Activated CD4-positive, alpha-beta T cell treated with anti-CD3 and anti-CD28 coated beads for 36 hours (primary cell): ENCODE measurements around the gene TGFBI. TPM values are rescaled to one million over a fixed set of nuclear protein-coding genes. Genes with fewer than 3 reads are reported as not detected.

Experiments
- ATAC-seq: fragments of 200-7000 bp; cut with Tn5 transposase; one replicate; pipeline ENCODE4 v1.10.0; 2021; ENCODE audit warnings: mild to moderate bottlenecking, moderate library complexity
- CTCF ChIA-PET: fragments of 350-600 bp; sonication (Branson Sonifier 250); formaldehyde crosslinking; loops from one replicate; lab custom pipeline; 2021; ENCODE audit warnings: antibody characterized with exemption; lab: Charles Lee
- POLR2A ChIA-PET: fragments of 350-600 bp; sonication (Branson Sonifier 250); formaldehyde crosslinking; loops from one replicate; lab custom pipeline; 2021; ENCODE audit warnings: antibody characterized with exemption, inconsistent platforms; lab: Charles Lee
- DNase-seq: peaks from one replicate; pipeline ENCODE4 v3.0.0-alpha.2; 2020
- H3K27ac Mint-ChIP-seq: one replicate; pipeline ENCODE4 v1.8.0; 2021; ENCODE audit warnings: mixed read lengths
- H3K27me3 Mint-ChIP-seq: one replicate; pipeline ENCODE4 v1.8.0; 2021; ENCODE audit warnings: mixed read lengths
- H3K36me3 Mint-ChIP-seq: one replicate; pipeline ENCODE4 v1.8.0; 2021; ENCODE audit warnings: low read depth, mixed read lengths
- H3K4me1 Mint-ChIP-seq: one replicate; pipeline ENCODE4 v1.8.0; 2021; ENCODE audit warnings: mixed read lengths
- H3K4me3 Mint-ChIP-seq: one replicate; pipeline ENCODE4 v1.8.0; 2021; ENCODE audit warnings: mild to moderate bottlenecking, moderate library complexity, mixed read lengths
- H3K9me3 Mint-ChIP-seq: one replicate; pipeline ENCODE4 v1.8.0; 2021; ENCODE audit warnings: low read depth, mixed read lengths
- intact Hi-C, 2 experiments: fragments of 100-400 bp; cut with DNase I in 1 of 2; cut with micrococcal nuclease in 1 of 2; formaldehyde crosslinking; loops; one replicate each; pipeline versions ENCODE4 v1.14.2 to v1.15.1; 2022 to 2024; cut with DNase I, micrococcal nuclease
- total RNA-seq, 2 experiments: library from RNA; stranded (reverse); gene quantifications; one replicate each; pipeline ENCODE4 v1.2.3, GENCODE V29; 2021

TGFBI gene
- total RNA-seq, 2 experiments from 2014 or later = not detected

DNA sequence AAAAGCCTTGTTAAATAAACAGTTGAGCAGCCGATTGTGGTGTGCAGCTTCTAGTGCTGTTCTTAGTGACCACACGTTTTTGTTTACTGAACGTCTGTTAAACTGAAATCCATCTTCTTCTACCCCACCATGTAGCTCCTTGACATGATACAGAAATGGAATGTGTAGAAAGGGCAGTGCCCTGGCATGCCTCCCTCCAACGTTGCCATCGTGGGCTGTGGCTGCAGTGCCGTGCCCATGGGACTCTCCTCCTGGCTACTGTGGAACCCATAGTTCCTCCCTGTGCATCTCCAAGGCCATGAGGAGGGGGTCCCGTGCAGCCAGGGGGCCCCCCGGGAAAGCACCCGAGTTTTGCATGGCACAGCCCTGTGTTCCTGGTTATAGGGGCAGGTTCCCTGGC, 23.3 kb upstream of the TGFBI start:
- ChIA-PET CTCF (interaction anchor here (0.5 kb wide), 1 partner anchor 79 kb away, joined by 3 read pairs; no protein-coding TSS in a partner anchor), POLR2A (no interaction called here)
- no peaks in the 10 kb centered on the region for H3K9me3 Mint-ChIP-seq
- DNase-seq (no peak), ATAC-seq (no peak)
- H3K27ac Mint-ChIP-seq = no peak overlapping the region
- no peak overlapping the region for H3K4me3 Mint-ChIP-seq
- intact Hi-C loops = no loop called here
- H3K4me1 Mint-ChIP-seq = no peaks in the 10 kb centered on the region
- no peaks in the 10 kb centered on the region for H3K36me3 Mint-ChIP-seq
- H3K27me3 Mint-ChIP-seq = peaks cover 4% of the 10 kb centered on the region

DNA sequence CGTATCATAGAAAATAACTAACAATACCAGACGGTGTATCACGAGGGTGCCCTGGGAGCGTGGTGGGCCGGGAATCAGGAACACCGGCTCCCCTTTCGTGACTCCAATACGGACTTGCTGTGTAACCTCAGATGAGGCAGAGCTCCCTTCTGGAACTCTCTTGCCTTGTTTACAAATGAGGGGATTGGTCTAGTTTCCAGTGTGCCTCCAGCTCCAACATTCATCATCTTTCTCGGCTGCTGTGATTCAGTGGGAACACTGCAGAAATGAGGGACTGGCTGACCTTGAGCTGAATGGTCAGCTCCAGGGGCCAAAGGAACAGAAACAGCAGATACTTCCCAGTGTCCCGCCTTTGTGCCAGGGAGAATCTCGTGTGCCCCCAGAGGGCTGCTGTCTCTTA, 22.6 kb upstream of the TGFBI start:
- Mint-ChIP-seq H3K9me3 (no peaks in the 10 kb centered on the region), H3K27me3 (peaks cover 8% of the 10 kb centered on the region), H3K27ac (no peak overlapping the region), H3K4me1 (no peaks in the 10 kb centered on the region), H3K36me3 (no peaks in the 10 kb centered on the region), H3K4me3 (no peak overlapping the region)
- POLR2A ChIA-PET = no interaction called here
- no peak for ATAC-seq
- intact Hi-C loops = no loop called here
- no peak for DNase-seq
- CTCF ChIA-PET = interaction anchor here (0.5 kb wide), 1 partner anchor 78 kb away, joined by 3 read pairs; no protein-coding TSS in a partner anchor

DNA sequence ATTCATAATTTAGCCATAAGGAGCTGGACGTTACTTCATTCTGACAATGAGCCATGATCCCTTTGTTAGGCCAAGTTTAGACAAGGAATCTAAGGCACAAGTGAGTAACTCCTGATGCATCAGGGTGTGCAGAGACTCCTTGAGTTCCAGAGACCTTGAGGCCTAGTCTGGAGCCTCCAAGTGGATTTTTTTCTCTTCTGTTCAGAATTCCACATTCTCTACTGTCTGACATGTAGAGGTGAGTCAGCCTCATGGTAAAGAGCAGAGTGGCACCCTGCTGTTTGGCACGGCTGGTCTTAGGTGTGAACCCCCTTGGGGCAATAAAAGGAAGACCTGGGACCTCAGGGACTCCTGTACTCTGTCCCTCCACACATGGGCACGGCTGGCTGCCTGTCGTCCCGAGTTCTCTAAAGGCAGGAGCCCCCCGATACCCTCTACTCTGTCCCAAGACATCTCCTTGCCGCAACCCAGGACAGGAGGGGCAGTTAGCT, 22.0 kb upstream of the TGFBI start:
- POLR2A ChIA-PET = no interaction called here
- no peaks in the 10 kb centered on the region for H3K36me3 Mint-ChIP-seq
- DNase-seq (no peak), ATAC-seq (no peak)
- H3K27ac Mint-ChIP-seq = no peak overlapping the region
- CTCF ChIA-PET = no interaction called here
- no peaks in the 10 kb centered on the region for H3K9me3 Mint-ChIP-seq
- H3K4me1 Mint-ChIP-seq = no peaks in the 10 kb centered on the region
- intact Hi-C loops = no loop called here
- peaks cover 10% of the 10 kb centered on the region for H3K27me3 Mint-ChIP-seq
- H3K4me3 Mint-ChIP-seq = no peak overlapping the region

DNA sequence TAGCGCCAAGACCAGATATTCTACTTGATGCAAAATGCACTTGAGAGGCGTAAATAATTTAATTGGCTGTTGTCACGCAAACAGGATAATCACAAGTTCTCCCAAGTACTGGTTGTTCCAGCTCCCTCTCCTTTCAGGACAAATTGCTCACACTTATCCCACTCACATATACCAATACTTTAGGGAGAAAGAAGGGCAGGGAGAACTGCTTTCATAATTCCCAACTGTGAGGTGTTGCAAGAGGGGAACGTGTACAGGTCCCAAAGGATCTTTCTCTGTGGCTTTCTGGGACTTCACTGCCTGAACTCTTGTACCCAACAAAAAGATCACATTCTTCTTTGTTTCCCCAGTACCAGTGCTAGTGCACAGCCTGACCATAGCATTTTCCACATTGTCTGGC, 21.5 kb upstream of the TGFBI start:
- Mint-ChIP-seq H3K27me3 (peaks cover 13% of the 10 kb centered on the region), H3K27ac (no peak overlapping the region), H3K4me1 (no peaks in the 10 kb centered on the region), H3K4me3 (no peak overlapping the region), H3K9me3 (no peaks in the 10 kb centered on the region), H3K36me3 (no peaks in the 10 kb centered on the region)
- ChIA-PET CTCF (no interaction called here), POLR2A (no interaction called here)
- DNase-seq (no peak), ATAC-seq (no peak)
- intact Hi-C loops = no loop called here

DNA sequence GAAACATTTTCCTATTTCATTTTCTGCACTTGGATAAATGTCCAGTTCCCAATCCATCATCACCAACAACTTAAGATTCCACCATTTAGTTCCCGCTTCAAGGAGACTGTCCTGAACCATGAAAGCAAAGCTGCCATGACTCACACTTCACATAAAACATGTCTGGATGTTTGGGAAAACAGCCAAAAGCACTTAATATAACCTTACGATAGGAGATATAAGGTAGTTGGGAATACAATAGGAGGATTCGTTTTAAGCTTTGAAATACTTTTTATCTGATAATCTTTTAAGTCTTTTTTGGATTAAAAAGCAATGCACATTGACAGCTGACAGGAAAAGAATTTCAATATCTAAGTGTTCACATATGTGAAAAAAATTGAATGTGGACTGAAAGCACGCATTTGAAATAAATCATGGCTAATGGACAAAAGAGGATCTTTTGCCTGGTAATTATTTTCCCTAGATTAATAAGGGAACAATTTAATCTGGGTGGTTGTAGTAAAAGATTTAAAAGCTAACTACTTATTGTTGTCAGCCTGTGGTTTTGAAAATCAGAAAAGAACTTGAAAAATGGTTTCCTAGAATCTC, 17.3 kb upstream of the TGFBI start:
- Mint-ChIP-seq H3K27me3 (peaks cover 28% of the 10 kb centered on the region), H3K27ac (no peak overlapping the region), H3K36me3 (no peaks in the 10 kb centered on the region), H3K4me3 (no peak overlapping the region), H3K9me3 (no peaks in the 10 kb centered on the region), H3K4me1 (no peaks in the 10 kb centered on the region)
- no peak for ATAC-seq
- POLR2A ChIA-PET = interaction anchor here (0.9 kb wide), 1 partner anchor 18 kb away, joined by 3 read pairs; no protein-coding TSS in a partner anchor
- intact Hi-C loops = no loop called here
- CTCF ChIA-PET = interaction anchor here (1.4 kb wide), 1 partner anchor 17 kb away, joined by 3 read pairs; no protein-coding TSS in a partner anchor
- no peak for DNase-seq

DNA sequence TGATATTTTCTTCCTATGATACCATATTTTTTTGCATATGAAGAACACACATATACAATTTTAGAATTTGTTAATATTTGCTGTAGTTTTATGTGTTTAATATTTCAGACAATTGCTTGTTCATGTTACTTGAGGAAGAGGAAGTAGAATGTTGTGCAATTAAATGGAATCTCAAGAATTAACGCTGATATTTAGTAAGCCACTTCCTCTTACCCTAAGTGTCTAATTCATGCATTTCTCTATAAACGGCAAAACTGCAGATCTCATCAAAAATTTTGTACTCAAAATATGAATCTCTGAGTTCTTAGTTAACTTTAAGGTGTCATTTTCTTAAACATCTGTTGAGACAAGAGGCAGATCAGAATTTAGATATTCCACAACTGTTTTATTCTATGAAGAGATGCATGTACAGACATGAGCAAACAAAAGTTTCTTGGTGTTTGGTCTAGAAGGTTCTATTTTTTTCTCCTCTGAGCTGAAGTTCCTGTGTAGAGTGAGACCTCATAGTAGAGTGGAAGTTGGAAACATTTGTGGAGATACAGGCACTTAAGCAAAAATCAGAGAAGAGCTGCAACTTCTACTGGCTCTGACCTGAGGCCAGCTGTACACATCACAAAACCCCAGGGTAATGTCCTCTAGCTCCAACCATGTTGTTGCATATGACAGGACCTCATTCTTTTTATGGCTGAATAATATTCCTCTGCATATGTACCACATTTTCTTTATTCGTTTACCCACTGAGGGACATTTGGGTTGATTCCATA, 16.6 kb upstream of the TGFBI start:
- Mint-ChIP-seq H3K4me3 (no peak overlapping the region), H3K36me3 (no peaks in the 10 kb centered on the region), H3K27me3 (peaks cover 27% of the 10 kb centered on the region), H3K9me3 (no peaks in the 10 kb centered on the region), H3K4me1 (no peaks in the 10 kb centered on the region), H3K27ac (no peak overlapping the region)
- ChIA-PET POLR2A (interaction anchor here (0.9 kb wide), 1 partner anchor 18 kb away, joined by 3 read pairs; no protein-coding TSS in a partner anchor), CTCF (interaction anchor here (0.6 to 1.4 kb wide), 3 partner anchors 18 to 178 kb away, joined by 3 read pairs; partner anchors contain the start of gene SLC25A48)
- intact Hi-C loops = no loop called here
- DNase-seq (no peak), ATAC-seq (no peak)

DNA sequence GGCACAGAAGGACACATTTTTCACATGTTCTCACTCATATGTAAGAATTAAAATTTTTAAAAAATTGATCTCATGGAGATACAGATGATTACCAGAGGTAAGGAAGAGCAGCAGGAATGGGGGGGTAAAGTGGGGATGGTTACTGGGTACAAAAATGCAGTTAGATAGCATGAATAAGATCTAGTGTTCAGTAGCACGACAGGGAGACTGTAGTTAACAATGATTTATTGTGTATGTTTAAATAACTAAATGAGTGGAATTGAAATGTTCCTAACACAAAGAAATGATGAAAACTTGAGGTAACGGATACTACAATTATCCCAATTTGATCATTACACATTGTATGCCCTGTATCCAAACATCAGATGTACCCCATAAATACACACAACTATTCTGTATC, 15.2 kb upstream of the TGFBI start:
- no peaks in the 10 kb centered on the region for H3K36me3 Mint-ChIP-seq
- DNase-seq (no peak), ATAC-seq (no peak)
- intact Hi-C loops = no loop called here
- ChIA-PET POLR2A (no interaction called here), CTCF (no interaction called here)
- H3K27ac Mint-ChIP-seq = no peak overlapping the region
- H3K9me3 Mint-ChIP-seq = no peaks in the 10 kb centered on the region
- no peaks in the 10 kb centered on the region for H3K4me1 Mint-ChIP-seq
- H3K4me3 Mint-ChIP-seq = no peak overlapping the region
- peaks cover 30% of the 10 kb centered on the region for H3K27me3 Mint-ChIP-seq

DNA sequence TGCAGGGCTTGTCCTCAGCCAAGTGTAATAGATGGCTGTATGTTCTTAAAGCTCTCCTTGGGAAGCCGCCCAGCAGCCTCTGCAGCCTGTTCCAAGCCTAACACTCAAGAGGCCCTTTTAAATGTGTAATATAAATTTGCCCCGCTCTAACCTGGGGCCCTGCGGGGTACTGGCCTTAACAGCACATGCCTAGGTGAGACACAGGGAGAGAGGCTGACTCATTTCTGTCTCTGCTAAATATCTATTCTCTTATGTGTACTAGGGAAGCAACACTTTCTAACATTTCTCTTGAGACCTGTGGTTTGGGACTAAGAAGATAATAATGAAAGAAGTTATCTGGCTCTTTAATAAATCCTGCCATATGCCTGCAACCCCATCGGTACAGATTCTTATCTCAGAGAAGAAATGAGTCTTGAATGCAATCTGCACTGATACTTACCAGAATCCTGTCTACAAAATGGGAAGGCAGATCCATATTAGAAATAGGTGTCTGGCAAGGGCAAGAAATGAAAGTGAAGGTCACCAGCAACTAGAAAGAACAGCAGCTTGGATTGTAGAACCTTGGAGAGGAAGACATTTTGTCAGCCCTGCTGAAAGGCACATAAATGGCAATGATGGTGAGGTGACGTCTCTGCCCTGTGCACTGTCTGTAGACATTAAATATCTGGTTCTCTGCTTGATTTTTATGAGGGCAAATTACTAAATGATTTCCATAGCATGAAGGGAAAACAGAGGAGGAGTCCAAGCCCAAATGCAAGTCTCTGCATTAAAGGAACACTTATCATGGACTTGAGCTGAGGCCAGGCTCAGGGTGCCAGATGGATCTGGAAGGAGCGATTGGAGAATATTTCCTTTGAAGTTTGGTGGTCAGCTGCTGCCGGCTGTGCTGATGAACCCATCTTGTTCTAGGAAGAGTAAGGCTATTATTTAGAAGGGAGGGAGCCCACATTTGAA, 14.5 kb upstream of the TGFBI start:
- DNase-seq = no peak
- no peaks in the 10 kb centered on the region for H3K4me1 Mint-ChIP-seq
- H3K36me3 Mint-ChIP-seq = no peaks in the 10 kb centered on the region
- ChIA-PET POLR2A (no interaction called here), CTCF (no interaction called here)
- H3K9me3 Mint-ChIP-seq = no peaks in the 10 kb centered on the region
- ATAC-seq = no peak
- H3K4me3 Mint-ChIP-seq = no peak overlapping the region
- H3K27me3 Mint-ChIP-seq = peaks cover 33% of the 10 kb centered on the region
- intact Hi-C loops = no loop called here
- H3K27ac Mint-ChIP-seq = no peak overlapping the region

DNA sequence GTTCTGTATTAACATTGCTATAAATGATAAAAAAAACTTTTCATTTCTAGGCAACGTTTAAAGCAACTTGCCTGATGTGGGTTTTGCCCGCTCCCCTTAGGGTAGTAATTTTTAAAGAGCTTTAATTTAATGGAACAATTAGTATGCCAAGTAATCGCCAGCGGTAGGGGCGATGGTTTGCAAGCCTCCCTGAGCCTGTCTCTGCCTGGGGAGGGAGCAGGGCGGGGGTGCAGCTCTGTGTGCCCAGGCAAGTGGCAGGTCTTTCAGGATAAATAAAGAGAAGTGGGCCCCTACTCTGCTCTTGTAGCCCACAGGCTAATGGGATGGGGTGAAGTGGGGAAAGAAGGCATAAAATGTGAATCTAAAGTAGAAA, 13.8 kb upstream of the TGFBI start:
- H3K27ac Mint-ChIP-seq = no peak overlapping the region
- no peaks in the 10 kb centered on the region for H3K36me3 Mint-ChIP-seq
- no peaks in the 10 kb centered on the region for H3K4me1 Mint-ChIP-seq
- no peaks in the 10 kb centered on the region for H3K9me3 Mint-ChIP-seq
- H3K4me3 Mint-ChIP-seq = no peak overlapping the region
- intact Hi-C loops = no loop called here
- DNase-seq (no peak), ATAC-seq (no peak)
- POLR2A ChIA-PET = no interaction called here
- CTCF ChIA-PET = no interaction called here
- peaks cover 33% of the 10 kb centered on the region for H3K27me3 Mint-ChIP-seq

DNA sequence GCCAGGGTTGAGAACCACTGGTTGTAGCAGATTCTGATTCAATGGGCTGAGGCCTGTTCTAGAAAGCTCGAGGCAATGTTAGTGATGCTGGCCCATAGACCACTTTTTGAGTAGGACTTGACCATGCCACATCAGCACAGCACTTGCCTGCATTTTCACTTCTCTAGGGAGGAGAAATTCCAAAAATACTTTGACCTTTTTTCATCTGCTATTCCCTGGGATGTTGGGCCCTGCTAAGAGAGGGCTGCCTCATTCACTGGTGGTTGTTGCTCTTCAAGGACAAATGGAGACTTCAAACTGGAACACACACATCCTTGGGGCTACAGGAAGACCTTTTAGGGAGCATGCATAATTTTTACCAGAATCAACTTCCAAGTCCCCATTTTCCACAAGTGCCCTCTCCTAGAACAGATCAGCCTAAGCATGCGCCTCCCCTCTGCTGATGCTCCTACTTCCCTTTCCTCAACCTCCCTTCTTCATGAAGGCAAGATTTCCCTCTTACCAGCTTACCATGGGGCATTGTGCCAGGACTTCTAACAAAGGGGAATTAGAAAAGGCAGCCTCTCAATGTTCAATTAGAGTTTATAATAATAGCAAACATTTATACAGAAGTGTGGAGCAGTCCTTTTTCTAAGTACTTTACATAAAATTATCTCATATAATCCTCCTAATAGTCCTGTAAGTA, 12.7 kb upstream of the TGFBI start:
- ATAC-seq = no peak
- Mint-ChIP-seq H3K9me3 (no peaks in the 10 kb centered on the region), H3K4me3 (no peak overlapping the region), H3K27ac (no peak overlapping the region), H3K36me3 (no peaks in the 10 kb centered on the region), H3K4me1 (no peaks in the 10 kb centered on the region), H3K27me3 (peaks cover 28% of the 10 kb centered on the region)
- intact Hi-C loops = no loop called here
- POLR2A ChIA-PET = no interaction called here
- CTCF ChIA-PET = no interaction called here
- no peak for DNase-seq
